ENCODE measurements around the gene POC1B. TPM values are rescaled to one million over a fixed set of nuclear protein-coding genes. Genes with fewer than 3 reads are reported as not detected.

POC1B gene
- total RNA-seq, 1 donor from 2014 or later = 28.5 TPM

- no peak for DNase-seq (ENCODE audit: low spot score)
- ATAC-seq = no peak
- intact Hi-C loops (cut with DNase I) = no loop called here
Observed at GRCh38 chr12:89411846-89412245, 114.0 kb downstream of the POC1B start.

GRCh38 chr12:89411234-89411633 is 114.6 kb downstream of the POC1B start:
- ATAC-seq = no peak
- intact Hi-C loops (cut with DNase I) = no loop called here
- DNase-seq (ENCODE audit: low spot score) = no peak

GRCh38 chr12:89405626-89406345 is 120.1 kb downstream of the POC1B start:
- DNase-seq (ENCODE audit: low spot score) = no peak
- intact Hi-C loops (cut with DNase I) = no loop called here
- no peak for ATAC-seq

- DNase-seq (ENCODE audit: low spot score) = no peak
- ATAC-seq = no peak
- intact Hi-C loops (cut with DNase I) = no loop called here
Observed at GRCh38 chr12:89401433-89402058, 124.3 kb downstream of the POC1B start.

DNA sequence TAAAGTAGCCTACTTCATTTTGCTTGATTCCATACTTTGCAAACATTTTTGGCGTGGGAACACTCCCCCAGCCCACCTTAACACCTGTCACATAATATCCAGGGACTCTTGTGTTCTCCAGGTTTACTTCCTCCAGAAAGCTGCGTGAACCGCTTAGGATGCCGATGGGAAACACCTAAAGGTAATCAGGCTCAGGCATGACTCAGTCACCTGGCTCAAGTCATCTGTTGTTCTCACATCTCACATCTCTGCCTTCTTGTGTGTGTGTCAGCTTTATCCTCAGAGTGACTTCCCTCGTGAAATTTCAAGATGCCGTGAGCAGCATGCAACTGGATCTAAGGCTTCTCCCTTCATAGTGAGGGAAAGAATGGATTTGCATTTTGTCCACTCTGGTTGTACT is 125.4 kb downstream of the POC1B start:
- DNase-seq (ENCODE audit: low spot score) = no peak
- intact Hi-C loops (cut with DNase I) = no loop called here
- ATAC-seq = no peak

DNA sequence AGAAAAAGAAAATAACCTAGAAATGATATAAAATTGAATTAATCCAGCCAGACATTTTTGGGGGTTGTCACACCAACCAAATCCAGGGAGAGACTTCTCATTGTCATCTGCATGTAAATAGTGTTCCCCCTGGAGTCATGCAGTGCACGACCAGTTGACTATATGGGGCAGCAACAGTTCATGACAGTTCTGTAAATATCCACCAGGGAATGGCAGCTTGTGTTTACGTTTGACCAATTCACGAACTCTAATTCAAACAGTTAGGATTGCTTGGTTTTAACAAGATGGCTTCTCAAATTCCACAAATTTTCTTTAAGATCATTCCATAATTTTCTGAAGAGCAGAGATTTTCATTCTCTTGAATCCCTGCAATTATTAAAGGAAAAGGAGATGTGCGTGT is 130.1 kb downstream of the POC1B start:
- DNase-seq (ENCODE audit: low spot score) = no peak
- ATAC-seq = no peak
- intact Hi-C loops (cut with DNase I) = no loop called here

- ATAC-seq (no peak), DNase-seq (ENCODE audit: low spot score) (no peak)
- intact Hi-C loops (cut with DNase I) = no loop called here
Observed at GRCh38 chr12:89393551-89394121, 132.2 kb downstream of the POC1B start.

DNA sequence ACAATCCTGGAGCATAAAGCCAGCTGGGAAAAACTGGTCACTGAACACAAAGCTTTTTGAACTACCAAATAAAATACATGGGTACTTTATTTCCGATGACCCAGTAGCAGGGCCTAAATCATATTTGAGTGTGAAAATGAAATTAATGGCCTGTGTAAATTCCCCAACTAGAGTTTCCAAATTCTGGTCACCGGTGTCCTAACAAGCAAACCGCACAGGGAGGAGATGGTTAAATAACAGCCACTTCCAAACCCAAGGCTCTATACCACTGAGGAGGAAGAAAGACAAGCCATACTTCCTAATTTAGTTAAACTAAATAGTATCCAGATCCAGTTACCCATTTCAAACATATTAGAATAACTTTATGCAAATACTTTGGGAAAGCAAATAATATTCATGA is 133.5 kb downstream of the POC1B start:
- intact Hi-C loops (cut with DNase I) = no loop called here
- ATAC-seq = no peak
- DNase-seq (ENCODE audit: low spot score) = no peak

DNA sequence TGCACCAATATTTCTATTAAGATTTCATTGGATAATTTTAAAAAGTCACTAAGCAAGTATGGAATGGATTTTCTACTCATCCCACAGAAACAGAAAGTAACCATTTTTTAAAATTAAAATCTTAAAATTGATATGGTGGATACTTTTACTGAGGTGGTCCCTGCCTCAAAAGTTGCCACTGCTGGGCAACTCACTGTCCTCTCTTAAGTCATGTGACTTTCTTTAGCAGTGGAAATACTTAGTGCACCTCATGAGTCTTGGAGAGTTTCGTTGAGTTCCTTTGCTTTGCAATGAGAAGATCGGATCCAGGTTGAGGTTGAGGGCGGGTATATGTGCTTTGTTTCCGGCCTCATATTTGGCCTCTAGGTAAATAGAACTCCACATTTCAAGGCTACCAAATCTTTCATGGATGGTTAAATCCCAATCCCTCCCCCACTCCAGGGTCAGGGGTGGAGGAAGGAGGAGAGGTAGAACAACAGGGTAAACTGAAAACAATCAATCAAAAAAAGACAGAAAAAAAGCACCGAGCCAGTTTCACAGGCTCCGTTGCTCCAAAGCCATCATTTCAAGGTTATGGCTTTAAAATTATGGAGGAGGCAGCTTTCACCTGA is 134.0 kb downstream of the POC1B start:
- ATAC-seq = no peak
- DNase-seq (ENCODE audit: low spot score) = no peak
- intact Hi-C loops (cut with DNase I) = no loop called here

DNA sequence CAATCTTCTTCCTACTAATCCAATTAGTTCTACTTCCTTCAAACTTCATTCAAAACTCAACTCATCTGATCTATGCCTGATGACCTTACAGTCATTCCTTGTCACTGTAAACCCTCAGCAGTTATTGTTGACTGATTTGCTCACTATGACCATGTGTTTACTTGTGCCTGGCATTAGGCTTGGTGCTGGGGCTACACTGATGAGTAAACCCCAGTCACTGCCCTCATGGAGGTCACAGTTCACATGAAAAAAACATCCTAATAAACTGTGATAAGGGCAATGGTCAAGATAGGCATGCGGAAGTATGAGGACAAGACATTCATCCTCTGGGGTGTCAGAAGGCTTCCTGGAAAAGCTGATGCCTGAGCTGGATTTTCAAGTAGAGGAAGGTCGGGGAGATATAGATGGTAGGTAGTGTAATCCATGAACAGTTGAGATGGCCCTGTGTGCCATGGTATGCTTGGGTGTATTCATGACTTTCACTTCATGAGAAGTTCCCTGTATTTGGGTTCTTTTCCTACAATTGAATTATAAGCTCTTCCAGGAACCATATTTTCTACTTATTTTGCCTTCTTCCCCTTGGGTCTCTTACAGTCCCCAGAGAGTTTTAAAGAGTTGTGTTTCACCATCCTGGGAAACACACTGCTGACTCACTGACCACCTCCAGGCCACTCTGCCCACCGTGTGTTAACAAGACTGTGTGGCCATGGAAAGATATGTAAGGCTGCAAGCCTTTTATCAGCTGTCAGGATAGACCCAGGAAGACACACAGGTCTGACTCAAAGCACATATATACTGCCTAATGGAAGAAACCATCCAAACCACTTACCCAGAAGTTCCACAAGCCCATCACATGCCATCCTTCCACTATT is 134.8 kb downstream of the POC1B start:
- ATAC-seq = no peak
- no peak for DNase-seq (ENCODE audit: low spot score)
- intact Hi-C loops (cut with DNase I) = no loop called here

DNA sequence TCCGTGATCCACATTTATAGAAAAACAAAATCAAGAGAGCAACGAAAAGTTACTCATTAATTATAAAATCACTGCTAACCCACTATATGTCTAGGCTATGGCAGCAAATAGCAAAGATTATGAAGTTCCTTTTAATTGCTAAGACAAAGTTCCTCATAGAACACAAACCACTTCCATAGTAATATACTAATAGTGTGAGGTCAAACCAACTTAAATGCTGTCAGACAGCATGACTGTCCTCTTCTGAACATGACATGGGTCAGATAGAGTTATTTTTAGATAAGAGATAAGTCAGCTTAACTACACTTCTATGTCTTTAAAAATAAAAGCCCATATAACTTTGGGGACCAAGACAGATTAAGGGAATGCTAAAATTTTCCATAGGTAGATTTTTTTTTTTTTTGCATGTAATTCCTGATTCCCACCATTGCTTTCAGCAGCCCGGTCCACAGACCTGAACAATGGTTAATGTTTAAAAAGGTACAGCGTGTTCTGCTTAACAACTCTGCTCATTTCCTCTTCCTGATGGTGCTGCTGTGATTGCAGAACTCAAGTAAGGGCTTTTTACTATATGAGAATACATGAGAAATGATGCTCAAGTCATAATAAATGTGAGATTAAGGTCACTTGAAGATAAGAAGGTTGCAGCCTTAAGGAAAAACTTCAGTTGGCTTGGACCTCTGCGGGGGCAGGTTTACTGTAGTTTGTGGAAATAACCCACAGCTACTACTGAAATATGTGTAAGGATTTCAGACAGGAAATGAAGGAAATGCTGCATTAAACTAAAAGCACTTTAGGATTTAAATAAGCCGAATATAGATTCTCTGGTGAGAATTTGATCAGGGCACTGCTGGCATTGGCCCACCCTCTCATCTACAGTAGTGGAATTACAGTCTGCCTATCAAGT is 135.8 kb downstream of the POC1B start:
- DNase-seq (ENCODE audit: low spot score) (no peak), ATAC-seq (peak; percentile 49)
- intact Hi-C loops (cut with DNase I) = no loop called here

GRCh38 chr12:89386138-89386537 is 139.7 kb downstream of the POC1B start:
- DNase-seq (ENCODE audit: low spot score) = no peak
- intact Hi-C loops (cut with DNase I) = no loop called here
- no peak for ATAC-seq

DNA sequence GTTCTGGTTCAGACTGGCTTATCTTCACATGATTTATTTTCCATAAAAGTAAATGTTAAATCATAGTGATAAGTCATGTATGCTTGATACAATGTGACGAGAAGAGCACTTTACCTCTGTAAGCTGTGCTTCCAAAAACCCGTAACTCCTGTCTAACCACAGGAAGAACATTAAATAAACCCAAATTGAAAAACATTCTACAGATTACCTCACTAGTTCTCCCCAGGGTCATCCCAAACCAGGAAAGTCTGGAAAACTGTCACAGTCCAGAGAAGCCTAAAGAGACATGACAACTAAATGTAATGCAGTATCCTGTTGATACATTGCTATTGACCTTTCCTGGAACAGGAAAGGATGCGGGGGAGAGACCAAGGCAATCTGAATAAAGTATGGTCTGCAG is 141.0 kb downstream of the POC1B start:
- DNase-seq (ENCODE audit: low spot score) = no peak

GRCh38 chr12:89384050-89384758 is 141.6 kb downstream of the POC1B start:
- intact Hi-C loops (cut with DNase I) = no loop called here
- peak; percentile 91 for ATAC-seq
- DNase-seq (ENCODE audit: low spot score) = peak; percentile 59

More for the DNA sequence above, 141.0 kb downstream of the POC1B start:
- no peak for ATAC-seq
- intact Hi-C loops (cut with DNase I) = no loop called here

DNA sequence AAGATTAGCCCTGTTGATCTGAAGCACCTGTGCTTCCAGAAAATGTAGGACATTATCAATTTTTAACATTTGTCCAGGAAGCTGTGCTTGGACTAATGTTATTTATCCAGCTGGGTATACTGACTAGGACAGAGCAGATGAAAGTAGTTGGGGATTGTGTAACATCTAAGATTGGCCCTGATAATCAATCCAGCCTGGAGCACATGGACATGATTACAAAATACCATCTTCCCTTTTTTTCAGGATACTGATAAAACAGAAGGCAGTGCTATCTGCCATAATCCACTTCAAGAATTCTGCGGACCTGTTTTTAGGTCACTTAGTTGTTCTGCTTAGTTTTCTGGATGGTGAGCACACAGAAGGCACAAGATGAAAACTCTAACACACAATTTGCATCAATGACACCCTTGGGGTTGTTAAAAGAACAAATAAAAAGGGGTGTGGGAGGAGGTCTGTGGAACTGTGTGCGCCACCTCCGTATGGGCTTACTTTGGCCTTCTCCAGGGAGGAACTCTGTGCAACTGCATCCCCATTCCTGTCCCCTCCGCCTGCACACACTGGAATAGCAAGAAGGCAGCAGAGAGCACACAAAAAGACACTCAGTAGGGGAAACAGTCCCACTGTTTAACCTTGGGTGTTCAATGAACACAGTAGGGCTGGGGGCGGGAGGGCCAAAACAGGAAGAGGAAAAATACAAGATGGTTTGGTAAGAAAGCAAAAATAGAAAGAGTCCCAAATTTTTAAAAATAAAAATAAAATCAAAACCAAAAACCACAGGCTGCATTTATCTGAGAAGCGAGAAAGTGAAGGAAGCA is 142.4 kb downstream of the POC1B start:
- intact Hi-C loops (cut with DNase I) = no loop called here
- ATAC-seq (peak; percentile 91), DNase-seq (ENCODE audit: low spot score) (no peak)

GRCh38 chr12:89382328-89382727 is 143.5 kb downstream of the POC1B start:
- ATAC-seq = no peak
- DNase-seq (ENCODE audit: low spot score) = no peak
- intact Hi-C loops (cut with DNase I) = no loop called here
